ENCODE results near the gene MAMLD1.

Gene MAMLD1

GRCh38 chrX:150406596-150406995 lies 43.5 kb downstream of the MAMLD1 start:
- no peaks in the 10 kb centered on the region for H3K27me3 ChIP-seq (ENCODE audit: control insufficient read depth, insufficient read depth, low read length)
- no peak overlapping the region for H3K27ac ChIP-seq (ENCODE audit: low read depth, low read length)
- no peak overlapping the region for H3K4me3 ChIP-seq (ENCODE audit: low read depth, low read length)
- 0 out of 2 replicates have a peak, but pooled peaks cover 5% of the 10 kb centered on the region for H3K9me3 ChIP-seq (ENCODE audit: control insufficient read depth, insufficient read depth, low read length)
- no peaks in the 10 kb centered on the region for H3K36me3 ChIP-seq (ENCODE audit: control insufficient read depth, insufficient read depth, low read length)
- no peaks in the 10 kb centered on the region for H3K4me1 ChIP-seq (ENCODE audit: control insufficient read depth, insufficient read depth, low read length)
- no peak overlapping the region for H3K9ac ChIP-seq (ENCODE audit: low read depth, low read length)

- no peaks in the 10 kb centered on the region for H3K36me3 ChIP-seq (ENCODE audit: control insufficient read depth, insufficient read depth, low read length)
- no peak overlapping the region for H3K9ac ChIP-seq (ENCODE audit: low read depth, low read length)
- H3K4me1 ChIP-seq (ENCODE audit: control insufficient read depth, insufficient read depth, low read length), result no peaks in the 10 kb centered on the region
- H3K4me3 ChIP-seq (ENCODE audit: low read depth, low read length), result no peak overlapping the region
- no peaks in the 10 kb centered on the region for H3K27me3 ChIP-seq (ENCODE audit: control insufficient read depth, insufficient read depth, low read length)
- H3K27ac ChIP-seq (ENCODE audit: low read depth, low read length), result no peak overlapping the region
- 0 out of 2 replicates have a peak, but pooled peaks cover 12% of the 10 kb centered on the region for H3K9me3 ChIP-seq (ENCODE audit: control insufficient read depth, insufficient read depth, low read length)
Observed at GRCh38 chrX:150408007-150408406, 44.9 kb downstream of the MAMLD1 start.

GRCh38 chrX:150408561-150408960 lies 45.4 kb downstream of the MAMLD1 start:
- Histone ChIP-seq H3K36me3 (ENCODE audit: control insufficient read depth, insufficient read depth, low read length) (no peaks in the 10 kb centered on the region), H3K4me3 (ENCODE audit: low read depth, low read length) (no peak overlapping the region), H3K4me1 (ENCODE audit: control insufficient read depth, insufficient read depth, low read length) (no peaks in the 10 kb centered on the region), H3K9me3 (ENCODE audit: control insufficient read depth, insufficient read depth, low read length) (0 out of 2 replicates have a peak, but pooled peaks cover 12% of the 10 kb centered on the region), H3K27me3 (ENCODE audit: control insufficient read depth, insufficient read depth, low read length) (no peaks in the 10 kb centered on the region), H3K9ac (ENCODE audit: low read depth, low read length) (no peak overlapping the region), H3K27ac (ENCODE audit: low read depth, low read length) (no peak overlapping the region)

- Histone ChIP-seq H3K27ac (ENCODE audit: low read depth, low read length) (no peak overlapping the region), H3K9ac (ENCODE audit: low read depth, low read length) (no peak overlapping the region), H3K36me3 (ENCODE audit: control insufficient read depth, insufficient read depth, low read length) (no peaks in the 10 kb centered on the region), H3K27me3 (ENCODE audit: control insufficient read depth, insufficient read depth, low read length) (no peaks in the 10 kb centered on the region), H3K9me3 (ENCODE audit: control insufficient read depth, insufficient read depth, low read length) (peaks cover 12% of the 10 kb centered on the region; the same call in 1 of the 2 replicates), H3K4me3 (ENCODE audit: low read depth, low read length) (no peak overlapping the region), H3K4me1 (ENCODE audit: control insufficient read depth, insufficient read depth, low read length) (no peaks in the 10 kb centered on the region)
Observed at GRCh38 chrX:150409486-150409885, 46.4 kb downstream of the MAMLD1 start.

- Histone ChIP-seq H3K27ac (ENCODE audit: low read depth, low read length) (no peak overlapping the region), H3K4me1 (ENCODE audit: control insufficient read depth, insufficient read depth, low read length) (no peaks in the 10 kb centered on the region), H3K27me3 (ENCODE audit: control insufficient read depth, insufficient read depth, low read length) (no peaks in the 10 kb centered on the region), H3K36me3 (ENCODE audit: control insufficient read depth, insufficient read depth, low read length) (no peaks in the 10 kb centered on the region), H3K9me3 (ENCODE audit: control insufficient read depth, insufficient read depth, low read length) (peaks cover 12% of the 10 kb centered on the region; the same call in 1 of the 2 replicates), H3K4me3 (ENCODE audit: low read depth, low read length) (no peak overlapping the region), H3K9ac (ENCODE audit: low read depth, low read length) (no peak overlapping the region)
Observed at GRCh38 chrX:150409964-150410363, 46.8 kb downstream of the MAMLD1 start.

- H3K4me3 ChIP-seq (ENCODE audit: low read depth, low read length), result no peak overlapping the region
- H3K9me3 ChIP-seq (ENCODE audit: control insufficient read depth, insufficient read depth, low read length), result peaks cover 12% of the 10 kb centered on the region; the same call in 1 of the 2 replicates
- H3K9ac ChIP-seq (ENCODE audit: low read depth, low read length), result no peak overlapping the region
- H3K27ac ChIP-seq (ENCODE audit: low read depth, low read length), result no peak overlapping the region
- H3K36me3 ChIP-seq (ENCODE audit: control insufficient read depth, insufficient read depth, low read length), result no peaks in the 10 kb centered on the region
- H3K4me1 ChIP-seq (ENCODE audit: control insufficient read depth, insufficient read depth, low read length), result no peaks in the 10 kb centered on the region
- H3K27me3 ChIP-seq (ENCODE audit: control insufficient read depth, insufficient read depth, low read length), result no peaks in the 10 kb centered on the region
Observed at GRCh38 chrX:150410513-150410912, 47.4 kb downstream of the MAMLD1 start.

- no peak overlapping the region for H3K4me3 ChIP-seq (ENCODE audit: low read depth, low read length)
Observed at GRCh38 chrX:150411656-150412055, 48.5 kb downstream of the MAMLD1 start.

GRCh38 chrX:150414228-150414627 lies 51.1 kb downstream of the MAMLD1 start:
- Histone ChIP-seq H3K27me3 (ENCODE audit: control insufficient read depth, insufficient read depth, low read length) (no peaks in the 10 kb centered on the region), H3K4me3 (ENCODE audit: low read depth, low read length) (no peak overlapping the region), H3K27ac (ENCODE audit: low read depth, low read length) (no peak overlapping the region), H3K4me1 (ENCODE audit: control insufficient read depth, insufficient read depth, low read length) (no peaks in the 10 kb centered on the region), H3K36me3 (ENCODE audit: control insufficient read depth, insufficient read depth, low read length) (no peaks in the 10 kb centered on the region), H3K9ac (ENCODE audit: low read depth, low read length) (no peak overlapping the region), H3K9me3 (ENCODE audit: control insufficient read depth, insufficient read depth, low read length) (peaks cover 16% of the 10 kb centered on the region; the same call in 1 of the 2 replicates)

More at GRCh38 chrX:150411656-150412055, 48.5 kb downstream of the MAMLD1 start:
- H3K27ac ChIP-seq (ENCODE audit: low read depth, low read length), result no peak overlapping the region
- H3K9me3 ChIP-seq (ENCODE audit: control insufficient read depth, insufficient read depth, low read length), result peaks cover 16% of the 10 kb centered on the region; the same call in 1 of the 2 replicates
- no peaks in the 10 kb centered on the region for H3K36me3 ChIP-seq (ENCODE audit: control insufficient read depth, insufficient read depth, low read length)
- no peaks in the 10 kb centered on the region for H3K4me1 ChIP-seq (ENCODE audit: control insufficient read depth, insufficient read depth, low read length)
- no peaks in the 10 kb centered on the region for H3K27me3 ChIP-seq (ENCODE audit: control insufficient read depth, insufficient read depth, low read length)
- no peak overlapping the region for H3K9ac ChIP-seq (ENCODE audit: low read depth, low read length)

- Histone ChIP-seq H3K4me1 (ENCODE audit: control insufficient read depth, insufficient read depth, low read length) (no peaks in the 10 kb centered on the region), H3K27ac (ENCODE audit: low read depth, low read length) (no peak overlapping the region), H3K27me3 (ENCODE audit: control insufficient read depth, insufficient read depth, low read length) (no peaks in the 10 kb centered on the region), H3K4me3 (ENCODE audit: low read depth, low read length) (no peak overlapping the region), H3K9me3 (ENCODE audit: control insufficient read depth, insufficient read depth, low read length) (peaks cover 13% of the 10 kb centered on the region; the same call in 1 of the 2 replicates), H3K9ac (ENCODE audit: low read depth, low read length) (no peak overlapping the region), H3K36me3 (ENCODE audit: control insufficient read depth, insufficient read depth, low read length) (no peaks in the 10 kb centered on the region)
Observed at GRCh38 chrX:150416469-150416868, 53.4 kb downstream of the MAMLD1 start.

- Histone ChIP-seq H3K4me3 (ENCODE audit: low read depth, low read length) (no peak overlapping the region), H3K9me3 (ENCODE audit: control insufficient read depth, insufficient read depth, low read length) (peaks cover 31% of the 10 kb centered on the region), H3K27ac (ENCODE audit: low read depth, low read length) (no peak overlapping the region), H3K27me3 (ENCODE audit: control insufficient read depth, insufficient read depth, low read length) (no peaks in the 10 kb centered on the region), H3K36me3 (ENCODE audit: control insufficient read depth, insufficient read depth, low read length) (no peaks in the 10 kb centered on the region), H3K9ac (ENCODE audit: low read depth, low read length) (no peak overlapping the region), H3K4me1 (ENCODE audit: control insufficient read depth, insufficient read depth, low read length) (no peaks in the 10 kb centered on the region)
Observed at GRCh38 chrX:150421816-150422215, 58.7 kb downstream of the MAMLD1 start.

- H3K4me1 ChIP-seq (ENCODE audit: control insufficient read depth, insufficient read depth, low read length), result no peaks in the 10 kb centered on the region
- peaks cover 23% of the 10 kb centered on the region; the same call in 1 of the 2 replicates for H3K9me3 ChIP-seq (ENCODE audit: control insufficient read depth, insufficient read depth, low read length)
- H3K36me3 ChIP-seq (ENCODE audit: control insufficient read depth, insufficient read depth, low read length), result no peaks in the 10 kb centered on the region
- H3K27me3 ChIP-seq (ENCODE audit: control insufficient read depth, insufficient read depth, low read length), result no peaks in the 10 kb centered on the region
- no peak overlapping the region for H3K27ac ChIP-seq (ENCODE audit: low read depth, low read length)
- H3K4me3 ChIP-seq (ENCODE audit: low read depth, low read length), result no peak overlapping the region
- no peak overlapping the region for H3K9ac ChIP-seq (ENCODE audit: low read depth, low read length)
Observed at GRCh38 chrX:150429594-150429993, 66.5 kb downstream of the MAMLD1 start.

All from HUES48 (cell line).